Epithelial cell of prostate (primary cell): Measurements from ENCODE around the gene MMGT1.
"Not testable (repeated sequence)": the region's sequence is repeated elsewhere in the genome, so short reads cannot be mapped to it uniquely, and the experiment has no call there.

Experiments used
- DNase-seq: peaks from one replicate; pipeline ENCODE4 v3.0.0-alpha.2; 2011; ENCODE audit warnings: low read depth, low spot score
- H3K27ac ChIP-seq: fragments of 450-650 bp; 2 replicates; pipeline ENCODE4 v1.5.1; 2017; ENCODE audit warnings: mild to moderate bottlenecking

The MMGT1 gene

DNA sequence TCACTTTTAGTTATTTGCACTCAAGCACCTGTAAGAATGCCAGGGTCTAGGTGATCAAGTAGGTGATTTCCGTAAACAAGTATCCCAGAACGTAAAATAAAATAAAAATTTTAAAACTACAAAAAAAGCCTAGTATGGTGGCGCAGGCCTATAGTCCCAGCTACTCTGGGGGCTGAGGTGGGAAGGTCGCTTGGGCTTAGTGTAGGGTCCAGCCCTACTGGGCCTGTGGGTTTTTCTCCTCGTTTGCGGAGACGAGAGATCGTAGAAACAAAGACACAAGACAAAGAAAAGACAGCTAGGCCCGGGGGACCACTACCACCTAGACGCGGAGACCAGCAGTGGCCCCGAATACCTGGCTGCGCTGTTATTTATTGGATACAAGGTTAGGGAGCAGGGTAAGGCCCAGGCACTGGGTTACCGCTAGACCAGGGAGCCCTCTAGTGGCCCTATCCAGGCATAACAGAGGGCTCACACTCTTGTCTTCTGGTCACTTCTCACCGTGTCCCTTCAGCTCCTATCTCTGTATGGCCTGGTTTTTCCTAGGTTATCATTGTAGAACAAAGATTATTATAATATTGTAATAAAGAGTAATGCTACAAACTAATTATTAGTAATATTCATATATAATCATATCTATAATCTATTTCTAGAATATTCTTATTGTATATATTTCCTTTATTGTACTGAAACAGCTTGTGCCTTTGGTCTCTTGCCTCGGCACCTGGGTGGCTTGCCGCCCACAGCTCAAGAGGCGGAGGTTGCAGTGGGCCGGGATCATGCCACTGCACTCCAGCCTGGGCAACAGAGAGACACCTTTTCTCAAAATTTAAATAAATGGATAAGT is 41.9 kb downstream of the MMGT1 start:
- no peak for DNase-seq
- no peak overlapping the region for H3K27ac ChIP-seq

DNA sequence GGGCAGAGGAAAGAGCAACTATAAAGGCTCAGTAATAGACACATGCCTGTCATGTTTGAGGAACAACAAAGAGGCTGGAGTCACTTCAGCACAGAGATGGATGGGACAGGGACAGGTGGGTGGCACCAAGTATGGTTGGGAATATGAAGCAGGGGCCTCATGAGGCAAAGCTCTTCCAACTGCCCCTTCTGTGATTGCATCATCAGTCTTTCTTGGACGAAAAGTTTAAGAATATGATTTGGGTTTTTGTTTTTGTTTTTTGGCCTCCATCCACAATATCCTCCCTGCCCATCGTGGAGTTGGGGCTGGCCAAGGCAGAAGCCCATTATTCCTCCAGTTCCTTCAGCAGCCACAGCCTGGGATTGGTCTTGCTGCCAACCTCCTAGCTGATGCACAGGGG is 45.9 kb downstream of the MMGT1 start:
- no peak for DNase-seq
- no peak overlapping the region for H3K27ac ChIP-seq

DNA sequence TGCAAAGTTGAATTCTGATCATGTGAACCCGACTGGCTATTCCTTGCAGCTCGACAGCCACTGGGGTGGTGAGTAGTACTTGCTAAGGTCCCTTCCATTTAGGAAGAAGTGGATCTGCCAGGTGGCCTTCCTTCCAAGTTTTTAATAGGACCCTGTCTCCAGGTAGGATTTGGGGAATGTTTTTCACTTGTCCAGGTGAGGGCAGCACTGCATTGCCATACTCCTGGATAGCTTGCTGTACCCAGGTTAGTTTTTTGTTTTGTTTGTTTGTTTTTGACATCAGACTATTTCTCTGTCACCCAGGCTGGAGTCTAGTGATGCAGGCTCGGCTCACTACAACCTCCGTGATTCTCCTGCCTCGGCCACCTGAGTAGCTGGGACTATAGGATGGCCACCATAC is 50.4 kb downstream of the MMGT1 start:
- no peak for DNase-seq
- no peak overlapping the region for H3K27ac ChIP-seq

DNA sequence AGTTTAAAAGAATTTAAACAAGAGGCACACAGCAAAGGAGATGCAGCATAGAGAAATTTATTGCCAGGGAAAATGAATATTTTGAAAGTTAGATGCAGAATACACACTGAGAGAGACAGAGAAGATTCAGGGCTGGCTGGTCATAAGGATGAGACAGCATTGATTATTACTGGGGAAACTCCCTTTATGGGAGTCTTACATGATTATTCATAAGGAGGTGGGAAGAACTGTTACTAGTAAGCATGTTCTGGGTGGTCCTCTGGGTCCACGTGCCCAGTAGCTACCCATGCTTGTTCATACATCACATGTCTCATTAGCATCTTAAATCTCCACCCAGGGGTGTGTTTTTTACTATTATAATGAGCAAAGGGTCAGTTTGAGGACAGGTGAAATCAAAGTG is 53.3 kb downstream of the MMGT1 start:
- DNase-seq = not testable (repeated sequence)

DNA sequence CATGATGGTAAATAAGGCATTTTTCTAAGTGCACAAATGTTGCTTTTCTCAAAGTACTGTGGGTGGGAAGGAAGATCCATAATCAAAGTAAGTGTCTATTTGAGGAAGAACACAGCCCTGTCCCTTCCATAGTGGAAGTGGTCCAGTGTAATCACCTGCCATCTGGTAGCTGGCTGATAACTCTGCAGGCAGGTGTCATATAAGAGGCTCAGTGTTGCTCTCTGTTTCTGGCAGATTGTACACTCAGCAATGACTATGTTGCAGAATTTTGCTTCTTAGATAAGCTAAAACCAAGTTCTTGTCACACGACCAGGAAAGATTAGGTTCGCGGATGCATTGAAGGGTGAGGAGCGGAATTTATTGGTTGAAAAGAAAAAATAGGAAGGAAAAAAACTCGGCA is 59.4 kb downstream of the MMGT1 start:
- DNase-seq = no peak
- no peak overlapping the region for H3K27ac ChIP-seq

More for the DNA sequence above, 53.3 kb downstream of the MMGT1 start:
- not testable (repeated sequence) for H3K27ac ChIP-seq
